CD14-positive monocyte (primary cell): Measurements from ENCODE around the gene KIAA1549. TPM values are rescaled to one million over a fixed set of nuclear protein-coding genes. Genes with fewer than 3 reads are reported as not detected.

Source experiments
- DNase-seq, 3 donors: peaks; one replicate each; pipeline ENCODE4 v3.0.0-alpha.2; 2011 to 2022
- H2AFZ ChIP-seq: 2 replicates; pipeline ENCODE4 v1.6.0; 2012; ENCODE audit warnings: mild to moderate bottlenecking, low read depth, low read length, inconsistent platforms; ENCODE audit not compliant: insufficient read depth, poor library complexity, severe bottlenecking
- H3K27ac ChIP-seq, 2 donors: 1 replicate in 1 of 2; 2 replicates in 1 of 2; pipeline ENCODE4 v1.5.1; 2012 to 2013; ENCODE audit warnings: low read length in 2 of 2, control low read depth in 1 of 2, inconsistent platforms in 1 of 2, low read depth in 1 of 2, mild to moderate bottlenecking in 1 of 2
- H3K27me3 ChIP-seq, 2 donors: one replicate each; pipeline versions ENCODE4 v1.6.0 to v1.6.1; 2011 to 2013; ENCODE audit warnings: low read length in 2 of 2; ENCODE audit not compliant: control insufficient read depth in 2 of 2, insufficient read depth in 2 of 2
- H3K36me3 ChIP-seq, 2 donors: replicated peaks in 1 of 2; 1 replicate in 1 of 2; 2 replicates in 1 of 2; pipeline versions ENCODE4 v1.5.1 to v1.6.1; 2012 to 2013; ENCODE audit warnings: low read length in 2 of 2, control low read depth in 1 of 2, inconsistent platforms in 1 of 2, mild to moderate bottlenecking in 1 of 2; ENCODE audit not compliant: insufficient read depth in 2 of 2, control insufficient read depth in 1 of 2
- H3K4me1 ChIP-seq, 2 donors: 1 replicate in 1 of 2; 2 replicates in 1 of 2; pipeline versions ENCODE4 v1.5.1 to v1.6.1; 2012 to 2013; ENCODE audit warnings: low read length in 2 of 2, control low read depth in 1 of 2, inconsistent platforms in 1 of 2, mild to moderate bottlenecking in 1 of 2, moderate library complexity in 1 of 2; ENCODE audit not compliant: insufficient read depth in 2 of 2, control insufficient read depth in 1 of 2
- H3K4me2 ChIP-seq: replicated peaks from 2 replicates; pipeline ENCODE3; 2012; ENCODE audit warnings: low read length, moderate library complexity, mild to moderate bottlenecking; ENCODE audit not compliant: poor library complexity, severe bottlenecking; ENCODE audit errors: extremely low read depth
- H3K4me3 ChIP-seq, 3 experiments: fragments of 200-600 bp in 1 of 3; sonication (generic) in 1 of 3; replicated peaks in 1 of 3; 1 replicate in 2 of 3; 2 replicates in 1 of 3; pipeline ENCODE4 v1.5.1; 2011 to 2013; ENCODE audit warnings: low read length in 3 of 3, mild to moderate bottlenecking in 3 of 3, control low read depth in 2 of 3, low read depth in 2 of 3, inconsistent platforms in 1 of 3, moderate library complexity in 1 of 3
- H3K79me2 ChIP-seq: 2 replicates; pipeline ENCODE4 v1.6.0; 2012; ENCODE audit warnings: mild to moderate bottlenecking, control low read depth, inconsistent platforms, low read length, moderate library complexity; ENCODE audit not compliant: insufficient read depth
- H3K9ac ChIP-seq: 2 replicates; pipeline ENCODE4 v1.6.0; 2017; ENCODE audit warnings: low read length, mild to moderate bottlenecking; ENCODE audit not compliant: insufficient read depth, poor library complexity, severe bottlenecking
- H3K9me3 ChIP-seq, 2 donors: replicated peaks in 1 of 2; 1 replicate in 1 of 2; 2 replicates in 1 of 2; pipeline versions ENCODE4 v1.5.1 to v1.6.1; 2012 to 2013; ENCODE audit warnings: low read length in 2 of 2, control low read depth in 1 of 2; ENCODE audit not compliant: control insufficient read depth in 1 of 2, insufficient read depth in 1 of 2
- H4K20me1 ChIP-seq: 2 replicates; pipeline ENCODE4 v1.6.0; 2012; ENCODE audit warnings: mild to moderate bottlenecking, low read length, control low read depth, moderate library complexity; ENCODE audit not compliant: insufficient read depth
- H3K27ac Mint-ChIP-seq, 7 donors: one replicate each; pipeline ENCODE4 v1.8.0; 2020; ENCODE audit warnings: mild to moderate bottlenecking in 7 of 7, mixed read lengths in 7 of 7, moderate library complexity in 6 of 7, inconsistent platforms in 2 of 7
- H3K27me3 Mint-ChIP-seq, 3 donors: one replicate each; pipeline ENCODE4 v1.8.0; 2021 to 2022; ENCODE audit warnings: low read depth in 3 of 3, mild to moderate bottlenecking in 3 of 3, mixed read lengths in 3 of 3, moderate library complexity in 3 of 3, inconsistent platforms in 1 of 3
- H3K36me3 Mint-ChIP-seq, 2 donors: one replicate each; pipeline ENCODE4 v1.8.0; 2020; ENCODE audit warnings: mixed read lengths in 2 of 2, inconsistent platforms in 1 of 2, mild to moderate bottlenecking in 1 of 2
- H3K4me1 Mint-ChIP-seq: one replicate; pipeline ENCODE4 v1.8.0; 2020; ENCODE audit warnings: mild to moderate bottlenecking, mixed read lengths
- H3K4me3 Mint-ChIP-seq, 2 donors: one replicate each; pipeline ENCODE4 v1.8.0; 2020; ENCODE audit warnings: mild to moderate bottlenecking in 2 of 2, mixed read lengths in 2 of 2, moderate library complexity in 1 of 2
- H3K9me3 Mint-ChIP-seq, 7 donors: one replicate each; pipeline ENCODE4 v1.8.0; 2020 to 2022; ENCODE audit warnings: mixed read lengths in 7 of 7, mild to moderate bottlenecking in 6 of 7, moderate library complexity in 6 of 7, inconsistent platforms in 2 of 7
- CTCF ChIP-seq: fragments of 200-600 bp; IDR thresholded peaks from one replicate; pipeline ENCODE4 v1.8.0; 2022; ENCODE audit warnings: antibody characterized with exemption, mild to moderate bottlenecking
- WGBS: methylation state at CpG from one replicate; pipeline ENCODE4 v1.1.5; 2013; ENCODE audit warnings: missing lambda C conversion rate; ENCODE audit not compliant: insufficient coverage; 5-methylcytosine and 5-hydroxymethylcytosine counted together
- intact Hi-C, 2 donors: fragments of 100-400 bp; cut with micrococcal nuclease; formaldehyde crosslinking; loops; one replicate each; pipeline versions ENCODE4 v1.15.0 to v1.15.1; 2023
- polyA plus RNA-seq, 3 donors: library from polyadenylated mRNA; depleted of rRNA in 1 of 3; unstranded in 2 of 3; stranded (reverse) in 1 of 3; fragments of 300-500 nt in 2 of 3; fragments of >200 nt in 1 of 3; fragmentation: Illumina TruSeq in 2 of 3; gene quantifications; 1 replicate in 2 of 3; 2 replicates in 1 of 3; pipeline ENCODE4 v1.2.3, GENCODE V29; 2012 to 2021

Gene KIAA1549
- polyA plus RNA-seq, 3 donors, result 0.03 TPM; not detected in 1

GRCh38 chr7:138873220-138873892 lies 107.8 kb downstream of the KIAA1549 start:
- WGBS, result 100% methylated on average over 1 of the region's 5 CpGs
- Mint-ChIP-seq H3K27me3 (no peaks in the 10 kb centered on the region), H3K27ac (no peak overlapping the region), H3K36me3 (no peaks in the 10 kb centered on the region), H3K4me1 (no peaks in the 10 kb centered on the region), H3K9me3 (no peaks in the 10 kb centered on the region), H3K4me3 (no peak overlapping the region)
- H3K4me1 ChIP-seq, result no peaks in the 10 kb centered on the region
- H3K9me3 ChIP-seq, result no peaks in the 10 kb centered on the region
- no peak for DNase-seq
- no peaks in the 10 kb centered on the region for H3K36me3 ChIP-seq
- H3K4me2 ChIP-seq, result no peak overlapping the region
- H3K9ac ChIP-seq, result no peak overlapping the region
- no peaks in the 10 kb centered on the region for H3K27me3 ChIP-seq
- no peak for TF ChIP-seq CTCF
- H3K79me2 ChIP-seq, result no peaks in the 10 kb centered on the region
- no peak overlapping the region for H3K4me3 ChIP-seq
- H3K27ac ChIP-seq, result no peak overlapping the region
- intact Hi-C loops, result no loop called here
- H4K20me1 ChIP-seq, result no peaks in the 10 kb centered on the region
- no peak overlapping the region for H2AFZ ChIP-seq

- intact Hi-C loops, result no loop called here
- H3K4me1 ChIP-seq, result no peaks in the 10 kb centered on the region
- H3K27me3 ChIP-seq, result no peaks in the 10 kb centered on the region
- Mint-ChIP-seq H3K9me3 (no peaks in the 10 kb centered on the region), H3K27me3 (no peaks in the 10 kb centered on the region), H3K27ac (no peak overlapping the region), H3K36me3 (no peaks in the 10 kb centered on the region), H3K4me3 (no peak overlapping the region), H3K4me1 (no peaks in the 10 kb centered on the region)
- no peaks in the 10 kb centered on the region for H3K9me3 ChIP-seq
- H3K4me2 ChIP-seq, result no peak overlapping the region
- H3K36me3 ChIP-seq, result no peaks in the 10 kb centered on the region
- no peak overlapping the region for H3K4me3 ChIP-seq
- H3K79me2 ChIP-seq, result no peaks in the 10 kb centered on the region
- no peak for TF ChIP-seq CTCF
- no peak overlapping the region for H3K9ac ChIP-seq
- H3K27ac ChIP-seq, result no peak overlapping the region
- WGBS, result 98% methylated on average over 4 of the region's 4 CpGs
- no peak overlapping the region for H2AFZ ChIP-seq
- no peaks in the 10 kb centered on the region for H4K20me1 ChIP-seq
- no peak for DNase-seq
These were observed 108.6 kb downstream of the KIAA1549 start for GRCh38 chr7:138872576-138872975.
